Astrocyte (in vitro differentiated cells and primary cell): ENCODE measurements around the gene CAMK2D.

ENCODE experiments used
- EZH2 ChIP-seq: IDR thresholded peaks from 2 replicates; pipeline ENCODE4 v1.6.1; 2012; ENCODE audit warnings: mild to moderate bottlenecking, low read length, inconsistent platforms; ENCODE audit not compliant: insufficient read depth
- TF ChIP-seq, protein P1 (sequence below): IDR thresholded peaks from 2 replicates; pipeline ENCODE4 v1.5.1; 2011; ENCODE audit warnings: low read depth, mild to moderate bottlenecking, inconsistent platforms, low read length, moderate library complexity; ENCODE audit not compliant: insufficient read depth

DNA sequence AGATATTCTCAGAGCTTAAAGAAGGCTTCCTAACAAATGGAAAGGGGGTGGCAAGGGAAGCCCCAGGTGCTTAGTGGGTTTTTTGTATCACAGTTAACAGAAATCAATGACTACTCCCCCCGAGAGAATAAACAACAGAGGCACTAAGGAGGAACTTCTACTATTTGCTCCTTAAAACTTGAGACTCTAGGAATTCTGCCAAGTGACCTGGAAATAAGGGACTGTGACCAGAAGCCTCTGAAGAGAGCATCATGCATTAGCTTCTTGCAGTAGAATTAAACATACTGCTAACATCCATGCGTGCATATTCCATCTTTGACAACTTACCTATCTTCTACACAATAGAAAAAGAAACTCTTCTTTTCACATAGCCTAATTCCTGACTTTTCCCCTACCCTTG lies 86.8 kb downstream of the CAMK2D start:
- TF ChIP-seq, protein P1, sequence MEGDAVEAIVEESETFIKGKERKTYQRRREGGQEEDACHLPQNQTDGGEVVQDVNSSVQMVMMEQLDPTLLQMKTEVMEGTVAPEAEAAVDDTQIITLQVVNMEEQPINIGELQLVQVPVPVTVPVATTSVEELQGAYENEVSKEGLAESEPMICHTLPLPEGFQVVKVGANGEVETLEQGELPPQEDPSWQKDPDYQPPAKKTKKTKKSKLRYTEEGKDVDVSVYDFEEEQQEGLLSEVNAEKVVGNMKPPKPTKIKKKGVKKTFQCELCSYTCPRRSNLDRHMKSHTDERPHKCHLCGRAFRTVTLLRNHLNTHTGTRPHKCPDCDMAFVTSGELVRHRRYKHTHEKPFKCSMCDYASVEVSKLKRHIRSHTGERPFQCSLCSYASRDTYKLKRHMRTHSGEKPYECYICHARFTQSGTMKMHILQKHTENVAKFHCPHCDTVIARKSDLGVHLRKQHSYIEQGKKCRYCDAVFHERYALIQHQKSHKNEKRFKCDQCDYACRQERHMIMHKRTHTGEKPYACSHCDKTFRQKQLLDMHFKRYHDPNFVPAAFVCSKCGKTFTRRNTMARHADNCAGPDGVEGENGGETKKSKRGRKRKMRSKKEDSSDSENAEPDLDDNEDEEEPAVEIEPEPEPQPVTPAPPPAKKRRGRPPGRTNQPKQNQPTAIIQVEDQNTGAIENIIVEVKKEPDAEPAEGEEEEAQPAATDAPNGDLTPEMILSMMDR, result no peak
- TF ChIP-seq EZH2, result no peak
